ENCODE measurements around the gene GMEB2.

DNA sequence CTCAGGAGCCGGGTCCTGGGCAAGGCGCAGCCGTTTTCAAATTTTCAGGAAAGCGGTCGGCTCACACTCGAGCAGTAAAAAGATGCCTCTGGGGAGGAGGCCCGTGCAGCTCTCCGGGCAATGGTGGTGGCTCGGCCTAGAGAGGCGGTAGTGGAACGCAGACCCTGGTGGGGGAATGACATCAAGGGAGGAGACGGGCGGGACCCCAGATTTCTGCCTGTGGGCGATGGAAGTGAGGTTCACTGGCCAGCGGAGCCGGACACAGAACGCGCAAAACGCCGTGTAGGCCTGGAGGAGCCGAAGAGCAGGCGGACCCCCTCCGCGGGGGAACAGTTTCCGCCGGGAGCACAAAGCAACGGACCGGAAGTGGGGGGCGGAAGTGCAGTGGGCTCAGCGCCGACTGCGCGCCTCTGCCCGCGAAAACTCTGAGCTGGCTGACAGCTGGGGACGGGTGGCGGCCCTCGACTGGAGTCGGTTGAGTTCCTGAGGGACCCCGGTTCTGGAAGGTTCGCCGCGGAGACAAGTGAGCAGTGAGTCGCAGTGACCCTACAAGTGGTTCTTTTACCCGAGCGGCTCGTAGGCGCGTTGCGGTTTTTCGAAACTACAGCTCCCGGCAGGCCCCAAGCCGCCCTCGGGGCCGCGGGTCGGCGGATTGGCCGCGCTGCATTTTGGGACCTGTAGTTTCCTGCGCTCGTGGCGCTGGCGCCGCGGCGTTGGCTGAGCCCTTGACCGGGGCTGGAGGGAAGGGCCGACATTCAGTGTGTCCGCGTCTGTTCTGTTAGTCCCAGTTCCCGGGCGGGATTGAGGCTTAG is 31.2 kb upstream of the GMEB2 start, which contains the start of gene RTEL1:
- TF ChIP-seq CHD1 (IDR thresholded peaks at IDR 0.05; ENCODE audit: low read depth, low read length): no peak
- TF ChIP-seq, protein P1, sequence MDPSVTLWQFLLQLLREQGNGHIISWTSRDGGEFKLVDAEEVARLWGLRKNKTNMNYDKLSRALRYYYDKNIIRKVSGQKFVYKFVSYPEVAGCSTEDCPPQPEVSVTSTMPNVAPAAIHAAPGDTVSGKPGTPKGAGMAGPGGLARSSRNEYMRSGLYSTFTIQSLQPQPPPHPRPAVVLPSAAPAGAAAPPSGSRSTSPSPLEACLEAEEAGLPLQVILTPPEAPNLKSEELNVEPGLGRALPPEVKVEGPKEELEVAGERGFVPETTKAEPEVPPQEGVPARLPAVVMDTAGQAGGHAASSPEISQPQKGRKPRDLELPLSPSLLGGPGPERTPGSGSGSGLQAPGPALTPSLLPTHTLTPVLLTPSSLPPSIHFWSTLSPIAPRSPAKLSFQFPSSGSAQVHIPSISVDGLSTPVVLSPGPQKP (IDR thresholded peaks at IDR 0.05; ENCODE audit: low read depth, low read length): peak; percentile 78
- no peak; the same call in none of the 2 replicates for TF ChIP-seq POLR2A (IDR thresholded peaks at IDR 0.05; ENCODE audit: low read depth, low read length)
- peak; percentile 93 for TF ChIP-seq CBFB (IDR thresholded peaks at IDR 0.05; ENCODE audit: low read depth)
- TF ChIP-seq EP300 (IDR thresholded peaks at IDR 0.05; ENCODE audit: borderline replicate concordance in 1 of 2, control insufficient read depth in 1 of 2, low read depth in 2 of 2, low read length in 2 of 2): no peak
